HG02973 (cell line): ENCODE results near the gene GPR21.

ENCODE experiments used
- ATAC-seq: cut with Tn5 transposase; IDR thresholded peaks from one replicate; pipeline ENCODE4 v1.9.1; 2021; ENCODE audit warnings: moderate library complexity; ENCODE audit not compliant: unreplicated experiment

Gene GPR21

GRCh38 chr9:123063177-123063598 lies 29.7 kb downstream of the GPR21 start:
- no peak for ATAC-seq

DNA sequence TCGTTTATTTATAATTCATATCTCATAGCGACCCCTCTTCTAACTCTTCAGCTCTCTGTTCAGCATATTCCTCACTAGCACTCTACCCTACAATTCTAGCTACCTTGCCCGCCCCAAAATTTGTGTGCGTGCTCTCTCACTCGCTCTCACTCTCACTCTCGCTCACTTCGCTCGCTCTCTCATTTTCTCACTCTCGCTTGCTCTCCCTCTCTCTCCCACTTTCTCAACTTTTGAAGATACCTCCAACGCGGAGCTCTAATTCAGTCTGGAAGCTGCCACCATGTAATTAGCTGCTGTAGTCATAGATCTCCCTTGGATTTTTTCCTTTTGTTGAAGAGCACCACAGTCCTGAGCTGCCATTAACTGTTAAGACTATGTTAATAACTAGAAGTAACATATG lies 30.4 kb downstream of the GPR21 start:
- no peak for ATAC-seq

DNA sequence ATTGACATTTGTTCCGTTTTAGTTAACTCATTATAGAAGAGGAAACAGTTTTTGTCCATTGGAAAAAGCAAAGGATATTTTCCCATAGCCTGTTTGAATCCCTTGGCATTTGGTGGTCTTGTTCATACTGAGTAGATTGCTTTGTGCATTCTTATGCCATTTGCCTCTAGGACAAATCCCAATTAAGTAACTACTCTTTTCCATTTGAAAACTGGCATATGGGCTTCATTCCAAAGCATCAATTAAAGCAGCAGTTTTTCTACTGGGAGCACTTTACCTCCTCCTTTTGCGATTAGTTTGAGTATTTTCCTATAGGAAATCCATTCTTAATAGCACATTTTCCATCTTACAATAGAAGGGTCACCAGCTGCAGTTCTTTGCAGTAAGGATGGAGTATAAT lies 31.2 kb downstream of the GPR21 start:
- no peak for ATAC-seq

DNA sequence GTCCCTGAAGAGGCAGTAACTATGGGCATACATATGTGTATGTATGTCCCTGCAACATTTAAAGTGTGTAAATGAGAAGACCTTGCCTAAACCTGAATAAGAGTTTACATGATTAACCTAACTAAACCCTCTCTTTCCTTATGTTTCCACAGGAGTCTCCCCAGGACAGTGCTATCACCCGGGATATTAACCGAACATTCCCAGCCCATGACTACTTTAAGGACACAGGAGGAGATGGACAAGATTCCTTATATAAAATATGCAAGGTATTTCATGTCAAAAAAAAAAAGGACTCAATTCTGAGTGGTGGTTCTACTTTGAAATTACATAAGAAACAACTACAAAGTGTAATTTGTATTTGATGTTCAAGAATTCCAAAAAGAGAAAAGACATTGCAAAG lies 31.7 kb downstream of the GPR21 start:
- ATAC-seq, result no peak

DNA sequence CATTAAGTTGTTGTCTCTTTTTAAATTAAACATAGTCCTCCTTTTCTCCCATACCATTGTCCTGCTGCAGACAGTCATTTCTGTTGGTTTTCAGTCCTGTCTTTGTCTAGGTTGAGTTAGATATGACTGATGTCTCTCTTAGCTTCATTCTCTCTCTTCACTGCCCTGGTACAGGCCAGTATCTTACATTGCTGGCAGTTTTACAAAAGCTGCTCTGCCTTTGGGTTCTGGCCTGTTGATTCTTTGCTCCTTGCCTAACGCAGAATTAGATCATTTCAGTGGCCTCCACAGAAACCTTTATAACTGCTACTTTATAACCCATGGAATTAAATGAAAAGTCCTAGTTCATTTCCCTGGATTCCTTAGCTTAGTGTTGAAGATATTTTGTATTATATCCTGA lies 33.7 kb downstream of the GPR21 start:
- no peak for ATAC-seq

GRCh38 chr9:123069010-123069481 lies 35.6 kb downstream of the GPR21 start:
- no peak for ATAC-seq

- ATAC-seq, result no peak
These were observed 36.7 kb downstream of the GPR21 start for GRCh38 chr9:123070198-123070597.

- no peak for ATAC-seq
These were observed 39.0 kb downstream of the GPR21 start for GRCh38 chr9:123072407-123072995.

DNA sequence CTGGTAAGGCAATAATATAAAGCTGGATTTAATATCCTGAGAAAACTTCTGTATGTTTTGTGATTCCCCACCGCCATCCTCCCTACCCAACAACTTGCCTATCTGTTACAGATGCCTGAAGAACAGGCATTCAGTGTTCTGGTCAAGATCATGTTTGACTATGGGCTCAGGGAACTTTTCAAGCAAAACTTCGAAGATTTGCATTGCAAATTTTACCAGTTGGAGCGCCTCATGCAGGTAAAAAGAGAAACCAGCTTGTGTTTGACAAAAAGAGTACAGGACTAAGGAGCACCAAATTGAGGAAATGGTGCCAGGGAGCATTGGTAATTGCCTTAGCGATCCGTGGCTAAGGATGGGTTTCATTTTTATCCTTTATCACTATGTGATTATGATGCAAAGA lies 40.0 kb downstream of the GPR21 start:
- ATAC-seq, result no peak

DNA sequence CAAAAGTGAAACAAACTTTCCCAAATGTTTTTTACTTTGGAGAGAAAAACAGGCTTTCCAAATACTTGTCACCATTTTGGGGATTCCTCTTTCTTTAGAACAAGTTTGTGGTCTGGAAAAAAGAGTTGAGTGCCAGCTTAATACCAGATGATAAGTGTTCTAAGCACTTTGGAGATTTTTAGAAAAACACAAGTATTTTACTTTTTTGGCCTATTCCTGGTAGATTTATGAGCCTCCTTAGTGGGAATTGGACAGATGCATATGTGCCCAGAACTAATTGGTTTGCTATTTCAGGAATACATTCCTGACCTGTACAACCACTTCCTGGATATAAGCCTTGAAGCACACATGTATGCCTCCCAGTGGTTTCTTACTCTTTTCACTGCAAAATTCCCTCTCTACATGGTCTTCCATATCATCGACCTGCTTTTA lies 40.5 kb downstream of the GPR21 start:
- ATAC-seq, result no peak

GRCh38 chr9:123074628-123075027 lies 41.2 kb downstream of the GPR21 start:
- no peak for ATAC-seq

- no peak for ATAC-seq
These were observed 47.0 kb downstream of the GPR21 start for GRCh38 chr9:123080444-123080843.

- ATAC-seq, result no peak
These were observed 48.4 kb downstream of the GPR21 start for GRCh38 chr9:123081824-123082223.

DNA sequence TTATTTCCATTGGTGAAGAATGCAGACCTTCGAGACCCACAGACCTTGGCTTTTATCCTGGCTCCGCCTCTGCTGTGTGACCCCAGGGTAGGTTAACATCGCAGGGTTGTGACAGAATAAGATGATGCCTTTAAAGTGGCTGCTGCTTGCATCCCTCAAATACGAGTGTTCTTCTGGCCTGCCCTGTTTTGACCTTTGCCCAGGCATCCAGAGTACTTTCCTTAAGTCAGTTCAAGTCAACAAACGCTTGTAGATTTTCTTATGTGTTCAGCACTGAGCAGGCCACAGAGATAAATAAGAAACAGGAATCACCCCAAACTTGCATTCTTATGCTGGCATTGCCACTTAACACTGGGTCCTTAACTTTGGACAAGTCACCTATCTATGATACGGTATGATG lies 50.2 kb downstream of the GPR21 start:
- no peak for ATAC-seq

GRCh38 chr9:123084256-123084655 lies 50.8 kb downstream of the GPR21 start:
- no peak for ATAC-seq
